Vagina (tissue), 2 donors: Measurements from ENCODE around the gene SLAIN1.

Experiments
- CTCF ChIP-seq, 3 experiments: fragments of 450-650 bp in 2 of 3; fragments of 200-600 bp in 1 of 3; sonication (generic) in 1 of 3; IDR thresholded peaks; one replicate each; pipeline ENCODE4 v1.5.1; 2017 to 2019; ENCODE audit warnings: antibody characterized with exemption in 3 of 3, mild to moderate bottlenecking in 2 of 3, moderate library complexity in 2 of 3
- POLR2A ChIP-seq, 2 donors: fragments of 450-650 bp; IDR thresholded peaks; one replicate each; pipeline ENCODE4 v1.6.1; 2017; ENCODE audit warnings: antibody characterized with exemption in 2 of 2, mild to moderate bottlenecking in 2 of 2, moderate library complexity in 2 of 2

DNA sequence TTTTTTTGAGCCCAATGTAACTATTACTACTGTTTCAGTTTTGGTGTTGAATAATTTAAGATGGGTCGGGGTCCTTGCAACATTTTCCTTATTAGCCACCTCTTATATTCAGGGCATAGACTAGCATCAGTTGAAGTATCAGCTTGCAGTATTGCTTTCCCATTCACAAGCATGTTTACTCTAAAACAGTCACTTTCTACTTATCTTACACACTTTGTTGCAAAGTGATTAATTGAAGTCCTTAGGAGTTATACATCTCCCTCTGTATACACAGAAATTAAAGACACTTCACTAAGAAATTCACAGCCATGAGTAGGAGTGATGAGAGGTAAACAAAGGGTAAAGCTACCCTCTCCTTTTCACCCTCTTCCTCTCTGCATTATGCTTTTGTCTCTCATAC lies 27.6 kb downstream of the SLAIN1 start:
- no peak for TF ChIP-seq CTCF (IDR thresholded peaks at IDR 0.05)
- TF ChIP-seq POLR2A (IDR thresholded peaks at IDR 0.05): no peak
